HG03469 (cell line): ENCODE results near the gene MOBP.
"Not testable (repeated sequence)": the region's sequence is repeated elsewhere in the genome, so short reads cannot be mapped to it uniquely, and the experiment has no call there.

ENCODE experiments used
- ATAC-seq: cut with Tn5 transposase; IDR thresholded peaks from one replicate; pipeline ENCODE4 v1.9.1; 2021; ENCODE audit warnings: mild to moderate bottlenecking, moderate library complexity, moderate number of reproducible peaks; ENCODE audit not compliant: unreplicated experiment

MOBP gene

GRCh38 chr3:39467394-39468107 lies at the start of gene MOBP:
Gene MOBP (plus strand): TSS chr3:39467680. CDS start chr3:39502070, 34,390 bp downstream.
- no peak for ATAC-seq

GRCh38 chr3:39418556-39419225 lies 48.8 kb upstream of the MOBP start:
- not testable (repeated sequence) for ATAC-seq

DNA sequence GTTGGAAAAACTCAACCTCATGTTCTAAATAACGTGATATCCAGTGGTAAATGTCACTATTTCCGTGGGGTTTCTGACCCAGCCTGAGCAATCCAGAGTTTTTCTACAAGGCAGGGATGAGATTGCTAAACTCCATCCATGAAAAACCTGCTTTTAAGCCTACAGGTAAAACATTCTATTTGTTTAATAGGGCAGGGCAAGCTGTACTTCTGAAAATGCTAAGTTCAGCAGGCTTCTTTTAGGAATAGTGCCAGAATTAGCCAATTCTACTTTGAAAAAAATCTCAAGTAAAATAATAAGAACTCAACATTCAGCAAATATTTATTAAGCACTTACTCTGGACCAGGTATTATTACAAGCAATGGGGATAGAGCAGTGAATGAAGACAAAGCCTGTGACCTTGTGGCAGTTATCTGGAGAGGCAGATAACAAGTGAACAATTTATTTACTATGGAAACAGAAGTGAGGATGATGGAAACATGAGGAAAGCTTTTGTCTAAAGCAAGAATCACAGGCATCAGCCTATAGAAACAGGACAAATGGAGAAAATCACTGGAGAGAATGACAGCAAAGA lies 47.7 kb upstream of the MOBP start:
- no peak for ATAC-seq

DNA sequence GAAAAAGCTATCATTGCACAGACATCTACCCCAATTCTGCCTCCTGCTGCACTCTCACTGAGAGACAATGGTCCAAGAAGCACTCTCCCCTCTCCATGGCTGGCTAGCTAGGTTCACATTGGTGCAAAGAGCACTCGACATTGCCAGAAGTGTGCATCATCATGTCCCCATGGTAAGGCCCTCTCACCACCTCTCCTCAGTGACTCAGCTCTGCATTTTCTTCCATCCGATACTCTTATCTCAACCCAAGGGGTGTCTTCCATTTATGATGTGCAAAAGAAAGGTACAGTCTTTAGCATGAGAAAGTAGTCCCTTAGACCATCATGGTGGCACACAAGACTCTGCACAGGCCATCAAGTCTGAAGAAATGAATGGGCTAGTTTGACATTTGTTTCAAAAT lies 46.9 kb upstream of the MOBP start:
- ATAC-seq: no peak

GRCh38 chr3:39423436-39423970 lies 44.0 kb upstream of the MOBP start:
- ATAC-seq: no peak

- no peak for ATAC-seq
Observed at GRCh38 chr3:39426312-39426711, 41.2 kb upstream of the MOBP start.

- ATAC-seq: no peak
Observed at GRCh38 chr3:39427506-39427905, 40.0 kb upstream of the MOBP start.

DNA sequence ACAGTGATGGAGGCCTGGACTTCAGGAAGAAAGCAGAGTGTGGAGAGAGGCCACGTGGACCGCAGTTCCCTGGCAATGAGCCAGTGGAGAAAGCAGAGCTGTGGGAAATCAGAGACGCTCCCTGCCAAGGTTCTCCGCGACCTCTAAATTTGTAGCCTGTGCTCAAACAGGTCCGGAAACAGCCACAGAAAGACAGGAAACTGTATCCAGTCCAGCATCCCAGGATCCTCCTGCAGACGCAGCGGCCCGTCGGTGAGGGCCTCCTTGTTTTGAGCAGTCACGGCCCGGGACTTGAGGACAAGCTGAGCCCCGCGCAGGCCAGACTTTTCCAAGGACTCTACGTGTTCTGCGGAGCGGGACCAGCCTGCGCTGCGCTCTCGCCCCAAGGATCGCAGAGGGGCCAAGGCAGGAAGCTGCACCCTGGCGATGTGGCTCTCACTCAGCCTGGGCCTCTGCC lies 38.7 kb upstream of the MOBP start:
- ATAC-seq: no peak

GRCh38 chr3:39429466-39429865 lies 38.0 kb upstream of the MOBP start:
- ATAC-seq: no peak

DNA sequence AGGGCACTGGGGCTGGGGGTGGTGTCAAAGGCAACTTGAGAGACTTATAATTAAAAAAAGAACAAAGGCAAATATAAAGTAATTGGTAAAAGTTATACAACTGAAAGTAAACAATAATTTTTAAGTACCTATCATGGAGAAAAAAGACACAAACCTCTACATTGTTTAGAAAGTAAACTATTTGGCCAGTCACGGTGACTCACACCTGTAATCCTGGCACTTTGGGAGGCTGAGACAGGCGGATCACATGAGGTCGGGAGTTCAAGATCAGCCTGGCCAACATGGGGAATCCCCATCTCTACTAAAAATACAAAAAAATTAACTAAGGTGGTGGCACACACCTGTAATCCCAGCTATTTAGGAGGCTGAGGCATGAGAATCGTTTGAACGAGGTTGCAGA lies 35.1 kb upstream of the MOBP start:
- ATAC-seq: no peak

- no peak for ATAC-seq
Observed at GRCh38 chr3:39433642-39434041, 33.8 kb upstream of the MOBP start.

- ATAC-seq: peak; percentile 56
Observed at GRCh38 chr3:39434574-39434973, 32.9 kb upstream of the MOBP start.

DNA sequence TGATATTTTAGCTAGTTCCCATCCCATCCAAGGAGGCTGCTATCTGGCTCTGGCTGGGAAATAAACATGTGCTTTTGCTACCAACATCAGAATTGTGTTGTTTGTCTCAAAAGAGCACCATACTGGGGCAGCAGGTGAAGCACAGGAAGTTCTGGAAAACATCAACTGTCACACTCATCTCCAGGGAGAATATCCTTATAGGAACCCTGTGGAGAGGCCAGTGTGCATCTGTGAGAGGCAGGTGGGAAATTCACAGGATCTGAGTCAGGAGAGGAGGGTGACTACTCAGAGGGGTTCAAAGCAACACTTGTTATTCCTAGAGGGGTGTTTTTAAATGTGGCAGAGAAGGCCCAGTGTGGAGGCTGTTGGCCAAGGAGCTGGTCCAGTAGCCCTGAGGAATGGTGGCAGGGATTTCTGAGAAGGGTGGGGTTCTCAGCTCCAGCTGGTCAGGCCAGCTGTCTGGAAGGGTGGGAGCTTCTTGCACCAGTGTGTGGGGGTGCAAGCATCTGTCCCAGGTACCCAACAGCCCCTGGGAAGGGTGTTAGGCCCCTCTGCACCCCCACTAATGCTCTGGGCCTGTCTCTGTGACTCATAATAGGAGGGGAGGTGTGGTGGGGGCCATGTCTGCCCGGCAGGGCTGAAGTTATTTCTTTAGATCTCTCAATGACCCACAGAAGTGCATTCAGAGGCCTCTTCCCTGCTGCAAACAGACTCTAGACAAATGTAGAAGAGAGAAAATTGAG lies 32.3 kb upstream of the MOBP start:
- ATAC-seq: no peak

DNA sequence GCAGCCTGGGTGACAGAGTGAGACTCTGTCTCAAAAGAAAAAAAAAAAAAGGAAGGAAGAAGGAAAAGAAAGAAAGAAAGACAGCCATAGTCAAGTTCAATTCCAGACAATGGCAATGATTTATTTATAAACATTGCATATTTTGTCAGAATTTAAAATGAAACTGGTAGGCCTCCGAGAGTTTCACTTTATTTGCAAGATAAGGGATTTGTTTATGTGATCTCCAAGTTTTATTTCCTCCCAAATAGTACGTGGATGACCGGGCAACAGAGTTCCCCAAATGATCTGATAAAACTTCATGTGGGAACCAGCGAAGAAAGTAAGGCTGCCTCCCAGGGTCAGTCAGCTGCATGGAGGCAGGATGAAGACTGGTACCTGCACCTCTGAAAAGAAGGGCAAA lies 28.6 kb upstream of the MOBP start:
- ATAC-seq: no peak

- no peak for ATAC-seq
Observed at GRCh38 chr3:39440316-39440715, 27.2 kb upstream of the MOBP start.

GRCh38 chr3:39443530-39443929 lies 23.9 kb upstream of the MOBP start:
- ATAC-seq: no peak

- no peak for ATAC-seq
Observed at GRCh38 chr3:39445927-39446326, 21.6 kb upstream of the MOBP start.

- ATAC-seq: no peak
Observed at GRCh38 chr3:39446444-39446843, 21.0 kb upstream of the MOBP start.

DNA sequence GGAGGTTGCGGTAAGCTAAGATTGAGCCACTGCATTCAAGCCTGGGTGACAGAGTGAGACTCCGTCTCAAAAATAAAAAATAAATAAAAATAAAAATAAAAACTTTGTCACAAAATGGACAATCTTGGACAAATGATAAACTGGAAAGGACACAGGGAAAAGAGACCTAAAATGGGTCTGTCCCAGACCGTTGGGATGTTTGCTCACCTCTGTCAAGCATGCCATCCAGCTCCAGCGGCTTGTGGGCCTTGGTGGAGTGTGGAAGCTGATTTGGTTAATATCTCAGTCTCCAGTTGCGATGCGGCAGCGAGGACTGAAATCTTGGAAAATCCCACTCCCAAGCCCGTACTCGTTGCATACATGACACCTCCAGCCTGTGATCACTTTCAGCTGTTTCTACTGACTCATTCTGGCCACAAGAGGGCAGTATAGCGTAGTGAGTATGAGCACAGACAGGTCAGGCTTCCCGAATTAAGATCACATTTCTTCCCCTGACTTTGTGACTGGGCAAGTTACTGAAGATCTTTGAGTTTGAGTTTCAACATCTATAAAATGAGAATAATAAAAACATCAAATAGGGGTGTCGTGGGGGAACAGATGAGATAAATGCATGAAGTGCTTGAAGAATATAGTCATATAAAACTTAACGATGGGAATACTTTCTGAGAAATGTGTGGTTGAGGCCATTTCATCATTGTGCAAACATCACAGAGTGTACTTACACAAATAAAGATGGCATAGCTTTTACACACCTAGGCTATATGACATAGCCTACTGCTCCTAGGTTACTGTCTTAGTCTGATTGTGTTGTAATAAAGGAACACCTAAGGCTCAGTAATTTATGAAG lies 19.6 kb upstream of the MOBP start:
- ATAC-seq: peak; percentile 62

DNA sequence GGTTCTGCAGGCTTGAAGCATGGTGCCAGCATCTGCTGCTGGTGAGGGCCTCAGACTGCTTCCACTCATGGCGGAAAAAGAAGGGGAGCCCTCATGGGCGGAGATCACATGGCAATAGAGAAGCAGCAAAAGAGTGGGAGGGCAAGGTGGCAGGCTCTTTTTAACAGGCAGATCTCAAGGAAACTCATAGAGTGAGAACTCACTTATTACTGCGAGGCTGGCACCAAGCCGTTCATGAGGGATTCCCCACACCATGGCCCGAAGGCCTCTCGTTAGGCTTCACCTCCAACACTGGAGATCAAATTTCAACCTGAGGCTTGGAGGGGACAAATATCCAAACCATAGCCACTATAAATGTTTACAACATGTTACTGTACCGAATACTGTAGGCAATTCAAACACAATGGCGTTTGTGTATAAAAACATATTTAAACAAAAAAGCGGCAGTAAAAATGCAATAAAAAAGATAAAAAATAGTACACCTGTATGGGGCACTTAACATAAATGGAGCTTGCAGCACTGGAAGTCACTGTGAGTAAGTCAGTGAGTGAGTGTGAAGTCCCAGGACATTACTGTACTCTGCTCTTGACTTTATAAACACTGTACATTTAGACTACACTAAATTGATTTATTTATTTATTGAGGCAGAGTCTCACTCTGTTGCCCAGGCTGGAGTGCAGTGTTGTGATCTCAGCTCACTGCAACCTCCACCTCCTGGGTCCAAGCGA lies 18.8 kb upstream of the MOBP start:
- no peak for ATAC-seq
